HepG2 (cell line): ENCODE data around the gene CMIP. TPM values are rescaled to one million over a fixed set of nuclear protein-coding genes. Genes with fewer than 3 reads are reported as not detected.

Source experiments
- ERF ChIP-seq: IDR thresholded peaks from 2 replicates; pipeline ENCODE4 v1.6.1; 2018; ENCODE audit warnings: missing biosample characterization, missing genetic modification reagents
- FOXK2 ChIP-seq: fragments of 450-650 bp; IDR thresholded peaks from 2 replicates; pipeline ENCODE4 v1.6.1; 2016
- GLI4 ChIP-seq: sonication (generic); formaldehyde crosslinking; IDR thresholded peaks from 2 replicates; pipeline ENCODE4 v1.5.1; 2020; ENCODE audit warnings: missing genetic modification reagents, mild to moderate bottlenecking, moderate library complexity, borderline replicate concordance
- HNRNPLL ChIP-seq: fragments of 200-400 bp; formaldehyde crosslinking; IDR thresholded peaks from 2 replicates; pipeline ENCODE4 v1.6.1; 2017; ENCODE audit warnings: mild to moderate bottlenecking, low read depth, low read length; ENCODE audit not compliant: poor library complexity, severe bottlenecking
- IKZF4 ChIP-seq: sonication (generic); formaldehyde crosslinking; IDR thresholded peaks from 2 replicates; pipeline ENCODE4 v1.5.1; 2020; ENCODE audit warnings: borderline replicate concordance, mild to moderate bottlenecking, low read depth, missing genetic modification reagents; ENCODE audit errors: not compliant biosample characterization
- KLF16 ChIP-seq, 2 experiments: sonication (generic) in 1 of 2; formaldehyde crosslinking in 1 of 2; IDR thresholded peaks; 2 replicates each; pipeline versions ENCODE4 v1.6.1 to v1.8.0; 2016 to 2023; ENCODE audit warnings: missing genetic modification reagents in 2 of 2, missing compliant biosample characterization in 1 of 2
- MXD1 ChIP-seq: sonication (generic); formaldehyde crosslinking; IDR thresholded peaks from 2 replicates; pipeline ENCODE4 v1.4.0; 2020; ENCODE audit warnings: mild to moderate bottlenecking, missing genetic modification reagents
- RCOR2 ChIP-seq: IDR thresholded peaks from 2 replicates; pipeline ENCODE4 v1.6.1; 2016; ENCODE audit warnings: missing biosample characterization, missing genetic modification reagents
- STAG1 ChIP-seq: sonication (generic); formaldehyde crosslinking; IDR thresholded peaks from 2 replicates; pipeline ENCODE4 v1.4.0; 2020; ENCODE audit warnings: missing genetic modification reagents
- ZBTB38 ChIP-seq: sonication (generic); formaldehyde crosslinking; IDR thresholded peaks from 2 replicates; pipeline ENCODE4 v1.5.1; 2020; ENCODE audit warnings: mild to moderate bottlenecking, missing genetic modification reagents
- ZBTB4 ChIP-seq: sonication (generic); formaldehyde crosslinking; IDR thresholded peaks from 2 replicates; pipeline ENCODE4 v1.4.0; 2020; ENCODE audit warnings: missing genetic modification reagents, mild to moderate bottlenecking, borderline replicate concordance
- ZEB1 ChIP-seq: IDR thresholded peaks from 2 replicates; pipeline ENCODE4 v1.6.1; 2012; ENCODE audit warnings: mild to moderate bottlenecking, low read depth, inconsistent platforms; ENCODE audit not compliant: insufficient replicate concordance
- ZFP36 ChIP-seq: fragments of 150-350 bp; IDR thresholded peaks from 2 replicates; pipeline ENCODE4 v1.6.1; 2018; ENCODE audit warnings: borderline replicate concordance, low read length, low read depth; ENCODE audit not compliant: partially characterized antibody
- ZNF205 ChIP-seq: IDR thresholded peaks from 2 replicates; pipeline ENCODE4 v1.6.1; 2018; ENCODE audit warnings: missing biosample characterization, missing genetic modification reagents
- ZNF513 ChIP-seq: sonication (generic); formaldehyde crosslinking; conservative IDR thresholded peaks from 2 replicates; pipeline ENCODE4 v1.5.0; 2020; ENCODE audit warnings: missing genetic modification reagents
- ZNF644 ChIP-seq: IDR thresholded peaks from 2 replicates; pipeline ENCODE4 v1.6.1; 2016; ENCODE audit warnings: low read depth
- polyA plus RNA-seq, 8 experiments: library from polyadenylated mRNA; depleted of rRNA in 3 of 8; stranded (reverse) in 7 of 8; unstranded in 1 of 8; fragments of >200 nt; fragmentation: Illumina TruSeq in 4 of 8; extraction: Trizol in 4 of 8; gene quantifications; 2 replicates each; pipeline versions ENCODE4 v1.2.1 to v1.2.3, GENCODE V29; 2011 to 2016; ENCODE audit warnings: low read depth in 4 of 8, missing spikeins in 1 of 8, mixed read lengths in 1 of 8; ENCODE audit not compliant: insufficient read depth in 1 of 8
- total RNA-seq, 5 experiments: library from RNA; depleted of rRNA; stranded (reverse); fragments of >200 nt; fragmentation: Illumina TruSeq; extraction: Trizol; gene quantifications; 2 replicates each; pipeline ENCODE4 v1.2.3, GENCODE V29; 2016; ENCODE audit warnings: low read depth in 1 of 5
- TF ChIP-seq, protein P1 (sequence below): sonication (generic); formaldehyde crosslinking; IDR thresholded peaks from 2 replicates; pipeline ENCODE4 v1.4.0; 2020; ENCODE audit warnings: missing genetic modification reagents, borderline replicate concordance
- TF ChIP-seq, protein P2 (sequence below): sonication (generic); formaldehyde crosslinking; IDR thresholded peaks from 2 replicates; pipeline ENCODE4 v1.4.0; 2020; ENCODE audit warnings: missing genetic modification reagents, low read depth, mild to moderate bottlenecking, borderline replicate concordance

Gene CMIP
- total and polyA plus RNA-seq, 2 of the 13 experiments (the other 11 are each of a cell fraction or from before 2014, with no cell fraction given): 10.9 to 18.1 TPM

DNA sequence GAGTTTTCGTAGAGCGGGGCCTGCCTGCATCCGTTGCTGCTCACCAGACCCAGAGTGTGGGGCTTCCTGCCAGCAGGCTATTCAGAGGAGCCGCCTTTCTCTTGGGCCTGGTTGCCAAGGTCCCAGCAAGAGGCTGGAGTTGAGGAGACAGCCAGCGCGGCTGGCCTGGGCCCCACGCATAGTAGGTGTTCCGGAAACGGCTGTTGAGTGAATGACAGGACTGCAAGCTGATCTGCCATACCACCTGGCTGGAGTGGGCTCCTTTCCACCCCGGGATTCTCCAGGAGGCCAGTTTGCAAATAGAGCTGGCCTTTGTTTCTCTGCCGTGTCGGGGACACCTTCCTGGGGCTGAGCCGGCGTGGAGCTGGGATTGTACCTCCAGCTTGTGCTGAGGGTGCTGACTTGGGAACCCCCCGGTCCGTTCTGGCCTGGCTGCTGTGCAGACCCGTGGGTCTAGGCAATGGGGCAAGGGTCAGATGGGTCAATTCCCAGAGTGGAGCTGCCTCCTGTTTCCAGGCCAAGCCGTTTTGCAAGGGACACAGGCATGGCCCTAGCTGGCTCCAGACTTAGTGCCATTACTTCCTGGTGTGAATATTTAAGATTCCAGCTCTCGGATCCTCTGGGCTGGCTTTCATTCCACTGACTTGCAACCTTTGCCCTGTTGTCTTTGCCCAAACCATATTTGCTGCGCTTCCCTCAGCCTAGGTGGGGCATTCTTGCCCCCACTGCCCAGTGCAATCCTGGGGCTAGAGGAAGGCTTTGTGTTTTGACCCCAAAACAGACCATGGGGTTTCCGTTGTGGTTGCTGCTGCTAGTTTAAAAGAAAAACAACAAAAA, 68.8 kb downstream of the CMIP start (continued):
- TF ChIP-seq ZBTB4 (CRISPR knock-in tag): peak; percentile 30; the same call in 1 of the 2 replicates
- TF ChIP-seq ZEB1: peak; percentile 45
- TF ChIP-seq ZFP36: no peak
- peak; percentile 27 for TF ChIP-seq STAG1
- TF ChIP-seq RCOR2 (CRISPR knock-in tag): no peak
- peak; percentile 27 for TF ChIP-seq HNRNPLL
- peak; percentile 87 for TF ChIP-seq ZNF644 (CRISPR knock-in tag)
- TF ChIP-seq KLF16 (CRISPR knock-in tag; IDR thresholded peaks at IDR 0.05): peak in 1 of 2 experiments; percentile 65; a peak in 1 of 4 replicates
- peak; percentile 35; the same call in 1 of the 2 replicates for TF ChIP-seq MXD1 (CRISPR knock-in tag)
- TF ChIP-seq ERF (CRISPR knock-in tag): peak; percentile 39; the same call in 1 of the 2 replicates
- TF ChIP-seq GLI4 (CRISPR knock-in tag): no peak
- peak; percentile 83; the same call in 1 of the 2 replicates for TF ChIP-seq ZBTB38 (CRISPR knock-in tag)
- no peak for TF ChIP-seq ZNF513 (CRISPR knock-in tag)
- TF ChIP-seq ZNF205 (CRISPR knock-in tag): peak; percentile 83
- TF ChIP-seq FOXK2: 0 out of 2 replicates have a peak, but pooled peaks have one; percentile 5
- TF ChIP-seq, protein P1, sequence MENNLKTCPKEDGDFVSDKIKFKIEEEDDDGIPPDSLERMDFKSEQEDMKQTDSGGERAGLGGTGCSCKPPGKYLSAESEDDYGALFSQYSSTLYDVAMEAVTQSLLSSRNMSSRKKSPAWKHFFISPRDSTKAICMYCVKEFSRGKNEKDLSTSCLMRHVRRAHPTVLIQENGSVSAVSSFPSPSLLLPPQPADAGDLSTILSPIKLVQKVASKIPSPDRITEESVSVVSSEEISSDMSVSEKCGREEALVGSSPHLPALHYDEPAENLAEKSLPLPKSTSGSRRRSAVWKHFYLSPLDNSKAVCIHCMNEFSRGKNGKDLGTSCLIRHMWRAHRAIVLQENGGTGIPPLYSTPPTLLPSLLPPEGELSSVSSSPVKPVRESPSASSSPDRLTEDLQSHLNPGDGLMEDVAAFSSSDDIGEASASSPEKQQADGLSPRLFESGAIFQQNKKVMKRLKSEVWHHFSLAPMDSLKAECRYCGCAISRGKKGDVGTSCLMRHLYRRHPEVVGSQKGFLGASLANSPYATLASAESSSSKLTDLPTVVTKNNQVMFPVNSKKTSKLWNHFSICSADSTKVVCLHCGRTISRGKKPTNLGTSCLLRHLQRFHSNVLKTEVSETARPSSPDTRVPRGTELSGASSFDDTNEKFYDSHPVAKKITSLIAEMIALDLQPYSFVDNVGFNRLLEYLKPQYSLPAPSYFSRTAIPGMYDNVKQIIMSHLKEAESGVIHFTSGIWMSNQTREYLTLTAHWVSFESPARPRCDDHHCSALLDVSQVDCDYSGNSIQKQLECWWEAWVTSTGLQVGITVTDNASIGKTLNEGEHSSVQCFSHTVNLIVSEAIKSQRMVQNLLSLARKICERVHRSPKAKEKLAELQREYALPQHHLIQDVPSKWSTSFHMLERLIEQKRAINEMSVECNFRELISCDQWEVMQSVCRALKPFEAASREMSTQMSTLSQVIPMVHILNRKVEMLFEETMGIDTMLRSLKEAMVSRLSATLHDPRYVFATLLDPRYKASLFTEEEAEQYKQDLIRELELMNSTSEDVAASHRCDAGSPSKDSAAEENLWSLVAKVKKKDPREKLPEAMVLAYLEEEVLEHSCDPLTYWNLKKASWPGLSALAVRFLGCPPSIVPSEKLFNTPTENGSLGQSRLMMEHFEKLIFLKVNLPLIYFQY (CRISPR knock-in tag): peak; percentile 64; the same call in 1 of the 2 replicates
- TF ChIP-seq, protein P2, sequence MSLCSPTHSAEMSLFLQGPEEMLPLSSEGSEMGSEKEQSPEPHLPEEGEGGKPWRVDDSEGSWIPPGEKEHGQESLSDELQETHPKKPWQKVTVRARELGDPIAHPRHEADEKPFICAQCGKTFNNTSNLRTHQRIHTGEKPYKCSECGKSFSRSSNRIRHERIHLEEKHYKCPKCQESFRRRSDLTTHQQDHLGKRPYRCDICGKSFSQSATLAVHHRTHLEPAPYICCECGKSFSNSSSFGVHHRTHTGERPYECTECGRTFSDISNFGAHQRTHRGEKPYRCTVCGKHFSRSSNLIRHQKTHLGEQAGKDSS (CRISPR knock-in tag): peak; percentile 46; the same call in 1 of the 2 replicates
- TF ChIP-seq IKZF4 (CRISPR knock-in tag): peak; percentile 38
